Erythroblast (primary cell): ENCODE results near the gene C10orf105.

Source experiments
- GATA1 ChIP-seq: IDR thresholded peaks from 2 replicates; pipeline ENCODE4 v1.6.1; 2011; ENCODE audit warnings: low read depth, mild to moderate bottlenecking, control low read depth, low read length, moderate library complexity
- POLR2A ChIP-seq: IDR thresholded peaks from 2 replicates; pipeline ENCODE4 v1.6.1; 2011; ENCODE audit warnings: mild to moderate bottlenecking, low read length

DNA sequence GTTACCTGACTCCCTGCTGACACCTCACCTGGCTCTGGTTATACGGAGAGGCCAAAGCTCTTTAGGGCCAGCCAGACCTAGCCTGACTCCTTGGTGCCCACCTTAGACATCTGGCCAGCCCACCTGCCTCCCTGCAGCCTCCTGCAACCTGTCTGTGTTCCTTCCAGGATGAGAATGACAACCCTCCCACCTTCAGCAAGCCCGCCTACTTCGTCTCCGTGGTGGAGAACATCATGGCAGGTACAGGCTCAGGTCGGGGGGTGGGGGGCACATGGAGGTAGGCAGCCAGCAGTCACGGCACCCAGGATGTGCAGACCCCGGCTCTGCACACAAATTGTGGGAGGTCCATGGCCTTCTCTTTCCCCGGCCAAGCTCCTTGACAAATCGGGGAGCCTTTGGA is 32.1 kb downstream of the C10orf105 start:
- no peak for TF ChIP-seq POLR2A
- TF ChIP-seq GATA1, result no peak
